Prostate gland (tissue), 2 donors: Measurements from ENCODE around the gene DAZAP1.
"Not testable (repeated sequence)": the region's sequence is repeated elsewhere in the genome, so short reads cannot be mapped to it uniquely, and the experiment has no call there.

Experiments used
- CTCF ChIP-seq, 4 experiments: fragments of 200-600 bp in 2 of 4; fragments of 450-650 bp in 2 of 4; sonication (generic) in 2 of 4; IDR thresholded peaks; 1 replicate in 3 of 4; 2 replicates in 1 of 4; pipeline ENCODE4 v1.5.1; 2016 to 2019; ENCODE audit warnings: antibody characterized with exemption in 4 of 4, mild to moderate bottlenecking in 2 of 4, moderate library complexity in 2 of 4
- POLR2A ChIP-seq: fragments of 450-650 bp; IDR thresholded peaks from one replicate; pipeline ENCODE4 v1.6.1; 2016; ENCODE audit warnings: antibody characterized with exemption, mild to moderate bottlenecking

- TF ChIP-seq CTCF (IDR thresholded peaks at IDR 0.05); POLR2A: not testable (repeated sequence)
Observed at GRCh38 chr19:1439525-1440417, 32.4 kb downstream of the DAZAP1 start.
